Epithelial cell of proximal tubule (primary cell): Measurements from ENCODE around the gene ACMSD. TPM values are rescaled to one million over a fixed set of nuclear protein-coding genes. Genes with fewer than 3 reads are reported as not detected.
A peak's percentile ranks its signal among the peaks of the same experiment; 100 is the strongest.
"Not testable (repeated sequence)": the region's sequence is repeated elsewhere in the genome, so short reads cannot be mapped to it uniquely, and the experiment has no call there.

ENCODE experiments used
- DNase-seq: peaks from one replicate; pipeline ENCODE4 v3.0.0-alpha.2; 2011; ENCODE audit warnings: low read depth
- H3K4me3 ChIP-seq: 2 replicates; pipeline ENCODE4 v1.5.1; 2011; ENCODE audit warnings: low read depth, mild to moderate bottlenecking, low read length
- total RNA-seq: library from RNA; depleted of rRNA; stranded (reverse); fragments of >200 nt; gene quantifications from 2 replicates; pipeline ENCODE4 v1.2.3, GENCODE V29; 2015
- TF ChIP-seq, protein P1 (sequence below): conservative IDR thresholded peaks from 2 replicates; pipeline ENCODE4 v1.5.1; 2012; ENCODE audit warnings: low read depth, mild to moderate bottlenecking, low read length

The ACMSD gene
- total RNA-seq, 1 donor from 2014 or later, result 0.23 TPM

GRCh38 chr2:134846213-134846612, 7.8 kb downstream of the ACMSD start:
- H3K4me3 ChIP-seq, result no peak overlapping the region
- TF ChIP-seq, protein P1, sequence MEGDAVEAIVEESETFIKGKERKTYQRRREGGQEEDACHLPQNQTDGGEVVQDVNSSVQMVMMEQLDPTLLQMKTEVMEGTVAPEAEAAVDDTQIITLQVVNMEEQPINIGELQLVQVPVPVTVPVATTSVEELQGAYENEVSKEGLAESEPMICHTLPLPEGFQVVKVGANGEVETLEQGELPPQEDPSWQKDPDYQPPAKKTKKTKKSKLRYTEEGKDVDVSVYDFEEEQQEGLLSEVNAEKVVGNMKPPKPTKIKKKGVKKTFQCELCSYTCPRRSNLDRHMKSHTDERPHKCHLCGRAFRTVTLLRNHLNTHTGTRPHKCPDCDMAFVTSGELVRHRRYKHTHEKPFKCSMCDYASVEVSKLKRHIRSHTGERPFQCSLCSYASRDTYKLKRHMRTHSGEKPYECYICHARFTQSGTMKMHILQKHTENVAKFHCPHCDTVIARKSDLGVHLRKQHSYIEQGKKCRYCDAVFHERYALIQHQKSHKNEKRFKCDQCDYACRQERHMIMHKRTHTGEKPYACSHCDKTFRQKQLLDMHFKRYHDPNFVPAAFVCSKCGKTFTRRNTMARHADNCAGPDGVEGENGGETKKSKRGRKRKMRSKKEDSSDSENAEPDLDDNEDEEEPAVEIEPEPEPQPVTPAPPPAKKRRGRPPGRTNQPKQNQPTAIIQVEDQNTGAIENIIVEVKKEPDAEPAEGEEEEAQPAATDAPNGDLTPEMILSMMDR, result no peak
- DNase-seq, result peak; percentile 40

GRCh38 chr2:134847582-134847981, 9.2 kb downstream of the ACMSD start:
- not testable (repeated sequence) for DNase-seq, H3K4me3 ChIP-seq

GRCh38 chr2:134852518-134852917, 14.1 kb downstream of the ACMSD start:
- DNase-seq, result no peak
- no peak overlapping the region for H3K4me3 ChIP-seq
- TF ChIP-seq, protein P1, result no peak

DNA sequence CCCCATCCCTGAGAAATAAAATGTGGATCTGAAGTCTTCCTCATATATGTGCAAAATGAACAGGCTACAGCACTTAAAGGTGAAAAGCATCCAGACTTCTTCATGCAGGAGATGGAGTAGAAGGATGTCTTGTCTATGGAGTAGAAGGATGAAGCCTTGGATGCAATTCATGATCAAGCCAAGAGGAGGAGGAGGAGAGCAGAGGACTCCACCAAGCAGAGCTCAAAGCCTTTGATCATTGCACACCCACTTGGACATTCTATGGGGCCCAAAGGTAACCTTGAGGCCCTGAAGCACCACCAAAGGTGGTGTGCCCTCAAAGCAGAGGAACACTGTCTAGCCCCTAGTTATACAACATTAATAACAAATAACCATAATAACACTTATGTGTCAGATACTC, 17.3 kb downstream of the ACMSD start:
- TF ChIP-seq, protein P1, result peak; percentile 23
- no peak for DNase-seq
- H3K4me3 ChIP-seq, result no peak overlapping the region

DNA sequence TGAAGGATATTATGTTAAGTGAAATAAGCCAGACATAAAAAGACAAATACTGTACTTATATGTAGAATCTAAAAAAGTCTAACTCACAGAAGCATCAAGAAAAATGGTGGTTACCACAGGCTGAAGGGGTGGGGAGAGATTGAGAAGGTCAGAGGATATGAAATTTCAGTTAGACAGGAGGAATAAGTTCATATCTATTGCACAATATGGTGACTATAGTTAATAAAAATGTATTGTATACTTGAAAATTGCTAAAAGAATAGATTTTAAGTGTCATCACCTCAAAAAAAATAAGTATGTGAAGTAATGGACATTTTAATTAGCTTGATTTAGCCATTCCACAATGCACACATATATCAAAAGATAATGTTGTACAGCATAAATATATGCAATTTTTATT, 19.8 kb downstream of the ACMSD start:
- no peak overlapping the region for H3K4me3 ChIP-seq
- TF ChIP-seq, protein P1, result no peak
- no peak for DNase-seq

DNA sequence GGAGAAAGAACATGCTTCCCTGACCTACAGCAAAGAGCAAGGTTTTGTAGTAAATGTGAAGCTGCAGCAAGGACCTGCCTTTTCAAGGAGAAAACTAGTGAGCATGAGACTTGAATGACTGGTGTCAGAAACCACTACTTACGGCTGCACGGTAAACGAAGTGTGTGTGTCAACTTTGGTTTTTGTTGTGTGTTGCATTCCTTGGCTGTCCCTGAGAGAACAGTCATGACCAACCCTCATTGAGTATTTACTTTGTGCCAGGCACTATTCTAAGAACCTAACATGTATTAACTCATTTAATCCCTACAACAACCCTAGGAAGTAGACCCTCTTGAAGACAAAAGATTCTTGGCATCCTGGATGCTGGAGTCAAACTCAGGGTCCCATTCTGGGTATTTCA, 22.8 kb downstream of the ACMSD start:
- TF ChIP-seq, protein P1, result no peak
- no peak overlapping the region for H3K4me3 ChIP-seq
- DNase-seq, result no peak

- no peak overlapping the region for H3K4me3 ChIP-seq
- TF ChIP-seq, protein P1, result no peak
- DNase-seq, result no peak
These were observed 23.7 kb downstream of the ACMSD start for GRCh38 chr2:134862069-134862468.

GRCh38 chr2:134862674-134863073, 24.3 kb downstream of the ACMSD start:
- DNase-seq, result no peak
- TF ChIP-seq, protein P1, result no peak
- H3K4me3 ChIP-seq, result no peak overlapping the region
